Endothelial cell of hepatic sinusoid (primary cell): ENCODE measurements around the gene SEH1L.

Source experiments
- in situ Hi-C: cut with HindIII; loops from 2 replicates; pipeline ENCODE4 v1.10.0; 2017; ENCODE audit warnings: low sequenced_read_pairs

Gene SEH1L

GRCh38 chr18:13026583-13027270 lies 78.9 kb downstream of the SEH1L start:
- in situ Hi-C loops, result no loop called here

GRCh38 chr18:13028869-13029268 lies 81.1 kb downstream of the SEH1L start:
- in situ Hi-C loops, result no loop called here

- in situ Hi-C loops, result no loop called here
Observed at GRCh38 chr18:13032173-13032572, 84.4 kb downstream of the SEH1L start.

GRCh38 chr18:13035249-13035914 lies 87.6 kb downstream of the SEH1L start:
- in situ Hi-C loops, result no loop called here

- in situ Hi-C loops, result no loop called here
Observed at GRCh38 chr18:13036622-13037320, 89.0 kb downstream of the SEH1L start.
